Breast epithelium (tissue), 4 donors: ENCODE data around the gene CTIF. TPM values are rescaled to one million over a fixed set of nuclear protein-coding genes. Genes with fewer than 3 reads are reported as not detected.

Experiments used
- DNase-seq, 2 donors: peaks; one replicate each; pipeline ENCODE4 v3.0.0-alpha.2; 2019; ENCODE audit warnings: low spot score in 2 of 2
- H3K27ac ChIP-seq, 2 donors: fragments of 200-600 bp; sonication (generic) in 1 of 2; one replicate each; pipeline ENCODE4 v1.5.1; 2016 to 2019; ENCODE audit warnings: mild to moderate bottlenecking in 1 of 2
- H3K27me3 ChIP-seq, 2 donors: fragments of 200-600 bp; sonication (generic) in 1 of 2; one replicate each; pipeline versions ENCODE4 v1.5.1 to v1.6.0; 2017 to 2019; ENCODE audit warnings: control low read depth in 1 of 2, mild to moderate bottlenecking in 1 of 2
- H3K36me3 ChIP-seq: fragments of 200-600 bp; one replicate; pipeline ENCODE4 v1.5.1; 2019
- H3K4me1 ChIP-seq, 2 donors: fragments of 200-600 bp; sonication (generic); one replicate each; pipeline ENCODE4 v1.5.1; 2016 to 2019; ENCODE audit warnings: control low read depth in 1 of 2
- H3K4me3 ChIP-seq, 3 donors: fragments of 200-600 bp; sonication (generic); 1 replicate in 2 of 3; 2 replicates in 1 of 3; pipeline ENCODE4 v1.5.1; 2016 to 2019; ENCODE audit warnings: mild to moderate bottlenecking in 3 of 3, moderate library complexity in 2 of 3
- H3K9me3 ChIP-seq, 2 donors: fragments of 200-600 bp; sonication (generic) in 1 of 2; one replicate each; pipeline ENCODE4 v1.5.1; 2016 to 2019; ENCODE audit warnings: control low read depth in 1 of 2
- CTCF ChIP-seq, 3 donors: fragments of 450-650 bp; IDR thresholded peaks; one replicate each; pipeline ENCODE4 v1.5.1; 2016 to 2017; ENCODE audit warnings: antibody characterized with exemption in 3 of 3, mild to moderate bottlenecking in 3 of 3, moderate library complexity in 3 of 3
- POLR2A ChIP-seq: fragments of 450-650 bp; IDR thresholded peaks from one replicate; pipeline ENCODE4 v1.6.1; 2016; ENCODE audit warnings: antibody characterized with exemption, mild to moderate bottlenecking, moderate library complexity
- POLR2AphosphoS5 ChIP-seq, 3 donors: sonication (generic); formaldehyde crosslinking; IDR thresholded peaks; one replicate each; pipeline ENCODE4 v1.6.1; 2017; ENCODE audit warnings: antibody characterized with exemption in 3 of 3
- intact Hi-C: fragments of 100-400 bp; cut with DNase I; formaldehyde crosslinking; loops from one replicate; pipeline ENCODE4 v1.15.1; 2023; ENCODE audit warnings: low total_unique reads
- total RNA-seq, 3 donors: library from RNA; depleted of rRNA; stranded (reverse); fragments of >200 nt; gene quantifications; one replicate each; pipeline ENCODE4 v1.1.0, GENCODE V29; 2016

The CTIF gene
- total RNA-seq, 3 donors from 2014 or later, result 28.8 to 78.9 (median 32.6) TPM

- H3K36me3 ChIP-seq, result no peaks in the 10 kb centered on the region
- no peak for DNase-seq
- intact Hi-C loops, result no loop called here
- TF ChIP-seq CTCF (IDR thresholded peaks at IDR 0.05) (no peak), POLR2AphosphoS5 (IDR thresholded peaks at IDR 0.05) (no peak), POLR2A (no peak)
- no peaks in the 10 kb centered on the region for H3K4me1 ChIP-seq
- no peak overlapping the region for H3K4me3 ChIP-seq
- no peaks in the 10 kb centered on the region for H3K9me3 ChIP-seq
- H3K27me3 ChIP-seq, result no peaks in the 10 kb centered on the region
- no peak overlapping the region for H3K27ac ChIP-seq
Measured at GRCh38 chr18:48838166-48838775, 299.4 kb downstream of the CTIF start.

- Histone ChIP-seq H3K4me1 (no peaks in the 10 kb centered on the region), H3K27ac (no peak overlapping the region)
- no peak for DNase-seq
Measured at GRCh38 chr18:48838921-48839818, 300.3 kb downstream of the CTIF start.

GRCh38 chr18:48839819-48840490 is 301.1 kb downstream of the CTIF start:
- H3K4me1 ChIP-seq, result no peaks in the 10 kb centered on the region
- intact Hi-C loops, result no loop called here
- H3K27me3 ChIP-seq, result no peaks in the 10 kb centered on the region
- H3K4me3 ChIP-seq, result no peak overlapping the region
- no peak for DNase-seq
- TF ChIP-seq CTCF (IDR thresholded peaks at IDR 0.05) (no peak), POLR2A (no peak), POLR2AphosphoS5 (IDR thresholded peaks at IDR 0.05) (no peak)
- H3K36me3 ChIP-seq, result no peaks in the 10 kb centered on the region
- no peaks in the 10 kb centered on the region for H3K9me3 ChIP-seq
- H3K27ac ChIP-seq, result no peak overlapping the region

More at GRCh38 chr18:48838921-48839818, 300.3 kb downstream of the CTIF start:
- TF ChIP-seq POLR2A, result no peak
- TF ChIP-seq POLR2AphosphoS5 (IDR thresholded peaks at IDR 0.05), result no peak
- TF ChIP-seq CTCF (IDR thresholded peaks at IDR 0.05), result no peak
- intact Hi-C loops, result no loop called here
- H3K4me3 ChIP-seq, result no peak overlapping the region
- H3K9me3 ChIP-seq, result no peaks in the 10 kb centered on the region
- H3K27me3 ChIP-seq, result no peaks in the 10 kb centered on the region
- no peaks in the 10 kb centered on the region for H3K36me3 ChIP-seq

GRCh38 chr18:48840491-48840877 is 301.7 kb downstream of the CTIF start:
- no peak for TF ChIP-seq POLR2AphosphoS5 (IDR thresholded peaks at IDR 0.05)
- TF ChIP-seq CTCF (IDR thresholded peaks at IDR 0.05), result no peak
- TF ChIP-seq POLR2A, result no peak
- no peak overlapping the region for H3K27ac ChIP-seq
- H3K4me3 ChIP-seq, result no peak overlapping the region
- no peak for DNase-seq
- intact Hi-C loops, result no loop called here
- H3K27me3 ChIP-seq, result no peaks in the 10 kb centered on the region
- H3K9me3 ChIP-seq, result no peaks in the 10 kb centered on the region
- H3K4me1 ChIP-seq, result no peaks in the 10 kb centered on the region
- no peaks in the 10 kb centered on the region for H3K36me3 ChIP-seq
